Body of pancreas (tissue), 4 donors: Measurements from ENCODE around the gene ATP5PO. TPM values are rescaled to one million over a fixed set of nuclear protein-coding genes. Genes with fewer than 3 reads are reported as not detected.
A peak's percentile ranks its signal among the peaks of the same experiment; 100 is the strongest.

Experiments
- ATAC-seq: fragments of 150-250 bp; one replicate; pipeline ENCODE4 v1.9.1; 2016
- DNase-seq, 4 donors: peaks; one replicate each; pipeline ENCODE4 v3.0.0-alpha.2; 2019
- H3K27ac ChIP-seq, 4 donors: fragments of 200-600 bp; sonication (generic); 1 replicate in 3 of 4; 2 replicates in 1 of 4; pipeline versions ENCODE4 v1.5.1 to v1.6.1; 2016 to 2019; ENCODE audit warnings: mild to moderate bottlenecking in 1 of 4, mixed read lengths in 1 of 4, moderate library complexity in 1 of 4
- H3K27me3 ChIP-seq, 2 donors: fragments of 200-600 bp; sonication (generic); one replicate each; pipeline ENCODE4 v1.6.0; 2016; ENCODE audit warnings: mild to moderate bottlenecking in 1 of 2
- H3K36me3 ChIP-seq, 2 donors: fragments of 200-600 bp; sonication (generic); replicated peaks in 1 of 2; 2 replicates each; pipeline ENCODE4 v1.5.1; 2016; ENCODE audit warnings: low read depth in 2 of 2; ENCODE audit not compliant: insufficient read depth in 1 of 2
- H3K4me1 ChIP-seq: fragments of 200-600 bp; sonication (generic); one replicate; pipeline ENCODE4 v1.6.0; 2016
- H3K4me3 ChIP-seq, 2 donors: fragments of 200-600 bp; sonication (generic); 1 replicate in 1 of 2; 2 replicates in 1 of 2; pipeline ENCODE4 v1.5.1; 2016 to 2019
- H3K9me3 ChIP-seq, 3 donors: fragments of 200-600 bp; sonication (generic); 1 replicate in 2 of 3; 2 replicates in 1 of 3; pipeline ENCODE4 v1.5.1; 2016
- POLR2A ChIP-seq, 3 donors: fragments of 450-650 bp; IDR thresholded peaks; one replicate each; pipeline ENCODE4 v1.6.1; 2016; ENCODE audit warnings: antibody characterized with exemption in 3 of 3, mild to moderate bottlenecking in 2 of 3
- WGBS, 2 donors: methylation state at CpG; one replicate each; pipeline ENCODE4 v1.1.5; 2017; 5-methylcytosine and 5-hydroxymethylcytosine counted together
- intact Hi-C: fragments of 100-400 bp; cut with DNase I; formaldehyde crosslinking; loops from one replicate; pipeline ENCODE4 v1.15.1; 2023
- total RNA-seq, 2 donors: library from RNA; depleted of rRNA; stranded (reverse); fragments of >200 nt; gene quantifications; one replicate each; pipeline ENCODE4 v1.1.0, GENCODE V29; 2016
- TF ChIP-seq, protein P1 (sequence below), 7 experiments: fragments of 450-650 bp in 4 of 7; fragments of 200-600 bp in 3 of 7; sonication (generic) in 3 of 7; IDR thresholded peaks; one replicate each; pipeline ENCODE4 v1.5.1; 2016 to 2019; ENCODE audit warnings: antibody characterized with exemption in 7 of 7

ATP5PO gene
- total RNA-seq, 2 donors from 2014 or later, result 79.1 to 85.0 TPM

DNA sequence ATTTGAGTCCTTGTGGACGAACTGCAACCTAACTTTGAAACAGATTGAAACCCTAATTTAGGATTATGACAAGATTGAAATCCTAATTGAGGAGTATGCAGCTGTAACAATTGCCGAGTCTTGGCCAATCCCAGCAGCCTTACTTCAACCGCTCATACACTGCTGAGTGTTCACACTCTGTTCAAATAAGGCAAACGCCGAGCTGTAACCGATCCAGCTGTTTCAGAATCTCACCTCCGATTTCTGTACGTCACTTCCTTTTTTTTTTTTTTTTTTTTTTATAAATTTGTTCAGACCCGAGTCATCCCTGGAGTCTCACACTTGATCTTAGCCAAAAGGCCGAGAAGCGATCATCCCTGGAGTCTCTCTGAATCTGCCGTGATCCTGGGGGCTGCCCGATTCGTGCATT, 22.3 kb upstream of the ATP5PO start:
- WGBS, 2 donors, result 68 to 81% methylated on average over 14 of the region's 14 CpGs
- TF ChIP-seq, protein P1, sequence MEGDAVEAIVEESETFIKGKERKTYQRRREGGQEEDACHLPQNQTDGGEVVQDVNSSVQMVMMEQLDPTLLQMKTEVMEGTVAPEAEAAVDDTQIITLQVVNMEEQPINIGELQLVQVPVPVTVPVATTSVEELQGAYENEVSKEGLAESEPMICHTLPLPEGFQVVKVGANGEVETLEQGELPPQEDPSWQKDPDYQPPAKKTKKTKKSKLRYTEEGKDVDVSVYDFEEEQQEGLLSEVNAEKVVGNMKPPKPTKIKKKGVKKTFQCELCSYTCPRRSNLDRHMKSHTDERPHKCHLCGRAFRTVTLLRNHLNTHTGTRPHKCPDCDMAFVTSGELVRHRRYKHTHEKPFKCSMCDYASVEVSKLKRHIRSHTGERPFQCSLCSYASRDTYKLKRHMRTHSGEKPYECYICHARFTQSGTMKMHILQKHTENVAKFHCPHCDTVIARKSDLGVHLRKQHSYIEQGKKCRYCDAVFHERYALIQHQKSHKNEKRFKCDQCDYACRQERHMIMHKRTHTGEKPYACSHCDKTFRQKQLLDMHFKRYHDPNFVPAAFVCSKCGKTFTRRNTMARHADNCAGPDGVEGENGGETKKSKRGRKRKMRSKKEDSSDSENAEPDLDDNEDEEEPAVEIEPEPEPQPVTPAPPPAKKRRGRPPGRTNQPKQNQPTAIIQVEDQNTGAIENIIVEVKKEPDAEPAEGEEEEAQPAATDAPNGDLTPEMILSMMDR (IDR thresholded peaks at IDR 0.05), result no peak
- TF ChIP-seq POLR2A (IDR thresholded peaks at IDR 0.05), result no peak
- Histone ChIP-seq H3K36me3 (no peaks in the 10 kb centered on the region), H3K4me3 (no peak overlapping the region), H3K9me3 (no peaks in the 10 kb centered on the region), H3K4me1 (no peaks in the 10 kb centered on the region), H3K27me3 (no peaks in the 10 kb centered on the region), H3K27ac (peak overlapping the region in 1 of 4 donors; percentile 24)
- ATAC-seq (no peak), DNase-seq (no peak)
- intact Hi-C loops, result no loop called here

DNA sequence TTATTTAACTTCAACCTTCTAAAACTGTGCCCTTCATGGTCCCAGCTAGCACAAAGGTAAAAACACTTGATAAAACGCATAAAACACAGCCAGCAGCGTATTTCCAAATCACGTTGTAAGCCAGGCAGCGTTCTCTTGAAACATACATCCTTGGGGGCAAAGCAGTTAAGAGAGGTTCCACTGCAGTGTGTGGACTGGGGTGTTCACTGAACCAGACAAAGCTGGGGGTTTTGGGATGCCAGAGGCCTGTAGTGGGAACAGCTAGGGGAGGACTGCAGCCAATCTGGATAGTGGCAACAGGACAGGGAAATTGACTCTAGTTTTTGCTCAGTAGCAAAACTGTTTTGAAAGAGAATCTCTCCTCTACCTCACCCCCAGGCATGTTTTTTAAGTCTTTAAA, 21.5 kb upstream of the ATP5PO start:
- H3K36me3 ChIP-seq, result no peaks in the 10 kb centered on the region
- H3K27ac ChIP-seq, result no peak overlapping the region
- intact Hi-C loops, result no loop called here

DNA sequence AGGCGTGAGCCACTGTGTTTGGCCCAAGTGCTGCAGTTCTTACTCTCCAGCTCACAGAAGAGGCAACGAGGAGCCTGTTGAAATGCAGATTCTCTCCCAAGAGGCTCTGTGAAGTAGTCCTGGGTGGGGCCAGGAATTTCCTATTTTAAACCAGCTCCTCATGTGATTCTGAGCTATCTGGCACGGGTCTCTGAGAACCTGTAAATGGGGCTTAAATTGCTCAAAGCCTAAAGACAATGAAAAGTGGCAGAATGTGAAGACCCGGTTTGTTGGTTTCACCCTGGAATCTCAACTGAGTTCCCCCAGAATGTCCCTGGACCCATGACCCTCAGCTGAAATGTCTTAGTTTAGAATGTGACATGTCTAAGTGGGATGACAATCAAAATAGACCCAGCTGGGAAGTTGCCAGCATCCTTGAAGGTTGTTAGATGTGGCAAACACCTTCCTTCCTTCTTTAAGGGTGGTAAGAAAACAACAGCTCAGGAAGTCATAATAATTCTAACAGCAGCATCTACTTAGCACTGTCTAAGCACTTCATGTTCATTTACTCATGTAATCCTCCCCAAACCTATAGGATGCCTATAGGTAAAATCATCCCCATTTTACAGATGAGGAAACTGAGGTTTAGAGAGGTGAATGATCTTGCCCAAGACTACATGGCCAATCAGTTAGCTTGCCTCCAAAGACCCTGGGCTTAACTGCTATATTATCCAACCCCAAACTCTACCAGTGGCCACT, 20.9 kb upstream of the ATP5PO start:
- DNase-seq, result peak in 1 of 4 donors; percentile 15
- ATAC-seq, result no peak
- Histone ChIP-seq H3K9me3 (no peaks in the 10 kb centered on the region), H3K4me3 (no peak overlapping the region), H3K4me1 (peaks cover 9% of the 10 kb centered on the region), H3K36me3 (no peaks in the 10 kb centered on the region), H3K27ac (no peak overlapping the region), H3K27me3 (no peaks in the 10 kb centered on the region)
- WGBS, 2 donors, result 58 to 71% methylated on average over 3 to 4 of the region's 4 CpGs
- TF ChIP-seq, protein P1 (IDR thresholded peaks at IDR 0.05), result no peak
- no peak for TF ChIP-seq POLR2A (IDR thresholded peaks at IDR 0.05)
- intact Hi-C loops, result no loop called here

More for the DNA sequence above, 21.5 kb upstream of the ATP5PO start:
- TF ChIP-seq, protein P1 (IDR thresholded peaks at IDR 0.05), result no peak
- no peak for TF ChIP-seq POLR2A (IDR thresholded peaks at IDR 0.05)
- no peaks in the 10 kb centered on the region for H3K27me3 ChIP-seq
- no peaks in the 10 kb centered on the region for H3K9me3 ChIP-seq
- WGBS, 2 donors, result 79 to 88% methylated on average over 4 of the region's 4 CpGs
- H3K4me1 ChIP-seq, result peaks cover 7% of the 10 kb centered on the region
- no peak overlapping the region for H3K4me3 ChIP-seq
- no peak for DNase-seq
- no peak for ATAC-seq

DNA sequence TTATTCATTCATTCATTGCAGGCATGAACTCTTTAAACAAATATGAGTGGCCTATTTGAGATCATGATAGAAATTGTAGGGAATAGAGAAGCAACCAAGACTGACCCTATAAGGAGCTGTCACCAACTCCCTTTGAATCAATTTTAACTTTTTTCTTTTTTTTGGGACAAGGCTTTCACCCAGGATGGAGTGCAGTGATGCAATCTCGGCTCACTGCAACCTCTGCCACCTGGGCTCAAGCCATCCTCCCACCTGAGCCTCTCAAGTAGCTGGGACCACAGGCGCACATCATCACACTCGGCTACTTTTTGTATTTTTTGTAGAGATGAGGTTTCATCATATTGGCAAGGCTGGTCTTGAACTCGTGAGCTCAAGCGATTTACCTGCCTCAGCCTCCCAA, 17.1 kb upstream of the ATP5PO start:
- intact Hi-C loops, result no loop called here
- no peaks in the 10 kb centered on the region for H3K9me3 ChIP-seq
- DNase-seq, result no peak
- H3K27me3 ChIP-seq, result no peaks in the 10 kb centered on the region
- H3K4me1 ChIP-seq, result peaks cover 9% of the 10 kb centered on the region
- 83 to 88% methylated on average over 5 of the region's 5 CpGs for WGBS, 2 donors
- TF ChIP-seq, protein P1 (IDR thresholded peaks at IDR 0.05), result no peak
- TF ChIP-seq POLR2A (IDR thresholded peaks at IDR 0.05), result no peak
- H3K4me3 ChIP-seq, result no peak overlapping the region
- no peaks in the 10 kb centered on the region for H3K36me3 ChIP-seq
- H3K27ac ChIP-seq, result peak overlapping the region in 1 of 4 donors; percentile 53
- ATAC-seq, result no peak
